GM06990 (cell line): ENCODE data around the gene ACAD8.

Source experiments
- DNase-seq: peaks from one replicate; pipeline ENCODE4 v3.0.0-alpha.2; 2011; ENCODE audit not compliant: insufficient read length; ENCODE audit errors: extremely low read depth
- H3K27me3 ChIP-seq: replicated peaks from 2 replicates; pipeline ENCODE4 v1.6.0; 2011; ENCODE audit warnings: low read length; ENCODE audit not compliant: control insufficient read depth, insufficient read depth
- H3K36me3 ChIP-seq: 2 replicates; pipeline ENCODE4 v1.5.1; 2011; ENCODE audit warnings: low read length; ENCODE audit not compliant: control insufficient read depth, insufficient read depth
- H3K4me3 ChIP-seq: replicated peaks from 2 replicates; pipeline ENCODE4 v1.5.1; 2011; ENCODE audit warnings: low read depth, mild to moderate bottlenecking, control low read depth, low read length
- CTCF ChIP-seq: IDR thresholded peaks from 2 replicates; pipeline ENCODE4 v1.5.1; 2011; ENCODE audit warnings: low read length, control low read depth, mild to moderate bottlenecking, inconsistent platforms; ENCODE audit not compliant: insufficient read depth, poor library complexity, severe bottlenecking

Gene ACAD8

GRCh38 chr11:134236834-134237556, 16.4 kb upstream of the ACAD8 start:
- Histone ChIP-seq H3K36me3 (peaks cover 8% of the 10 kb centered on the region), H3K4me3 (no peak overlapping the region), H3K27me3 (no peaks in the 10 kb centered on the region)
- no peak for TF ChIP-seq CTCF
- DNase-seq = no peak

- H3K27me3 ChIP-seq = no peaks in the 10 kb centered on the region
- no peak for DNase-seq
- peaks cover 8% of the 10 kb centered on the region for H3K36me3 ChIP-seq
- TF ChIP-seq CTCF = no peak
- H3K4me3 ChIP-seq = no peak overlapping the region
These were observed 15.8 kb upstream of the ACAD8 start for GRCh38 chr11:134237557-134237922.

GRCh38 chr11:134238956-134239355, 14.4 kb upstream of the ACAD8 start:
- Histone ChIP-seq H3K4me3 (no peak overlapping the region), H3K27me3 (no peaks in the 10 kb centered on the region), H3K36me3 (peaks cover 9% of the 10 kb centered on the region)
- DNase-seq = no peak
- TF ChIP-seq CTCF = no peak

- Histone ChIP-seq H3K27me3 (no peaks in the 10 kb centered on the region), H3K4me3 (no peak overlapping the region), H3K36me3 (peaks cover 11% of the 10 kb centered on the region)
- DNase-seq = no peak
- TF ChIP-seq CTCF = no peak
These were observed 12.8 kb upstream of the ACAD8 start for GRCh38 chr11:134240592-134240991.

- no peak for TF ChIP-seq CTCF
- H3K36me3 ChIP-seq = peaks cover 21% of the 10 kb centered on the region
- DNase-seq = no peak
These were observed 11.0 kb upstream of the ACAD8 start for GRCh38 chr11:134242376-134242775.

GRCh38 chr11:134243913-134244312, 9.5 kb upstream of the ACAD8 start:
- H3K36me3 ChIP-seq = peaks cover 24% of the 10 kb centered on the region
- TF ChIP-seq CTCF = no peak
- DNase-seq = no peak

More at GRCh38 chr11:134242376-134242775, 11.0 kb upstream of the ACAD8 start:
- Histone ChIP-seq H3K4me3 (no peak overlapping the region), H3K27me3 (no peaks in the 10 kb centered on the region)

More at GRCh38 chr11:134243913-134244312, 9.5 kb upstream of the ACAD8 start:
- H3K4me3 ChIP-seq = no peak overlapping the region
- no peaks in the 10 kb centered on the region for H3K27me3 ChIP-seq
